Gastrocnemius medialis (tissue), 4 donors: ENCODE measurements around the gene MOB3B.

Source experiments
- POLR2A ChIP-seq, 2 donors: fragments of 450-650 bp; IDR thresholded peaks; one replicate each; pipeline ENCODE4 v1.6.1; 2017; ENCODE audit warnings: antibody characterized with exemption in 2 of 2, mild to moderate bottlenecking in 2 of 2, moderate library complexity in 2 of 2
- TF ChIP-seq, protein P1 (sequence below), 5 experiments: fragments of 450-650 bp in 3 of 5; fragments of 200-600 bp in 2 of 5; sonication (generic) in 2 of 5; IDR thresholded peaks in 4 of 5; conservative IDR thresholded peaks in 1 of 5; 1 replicate in 4 of 5; 2 replicates in 1 of 5; pipeline ENCODE4 v1.5.1; 2016 to 2019; ENCODE audit warnings: antibody characterized with exemption in 5 of 5, mild to moderate bottlenecking in 3 of 5, moderate library complexity in 3 of 5

DNA sequence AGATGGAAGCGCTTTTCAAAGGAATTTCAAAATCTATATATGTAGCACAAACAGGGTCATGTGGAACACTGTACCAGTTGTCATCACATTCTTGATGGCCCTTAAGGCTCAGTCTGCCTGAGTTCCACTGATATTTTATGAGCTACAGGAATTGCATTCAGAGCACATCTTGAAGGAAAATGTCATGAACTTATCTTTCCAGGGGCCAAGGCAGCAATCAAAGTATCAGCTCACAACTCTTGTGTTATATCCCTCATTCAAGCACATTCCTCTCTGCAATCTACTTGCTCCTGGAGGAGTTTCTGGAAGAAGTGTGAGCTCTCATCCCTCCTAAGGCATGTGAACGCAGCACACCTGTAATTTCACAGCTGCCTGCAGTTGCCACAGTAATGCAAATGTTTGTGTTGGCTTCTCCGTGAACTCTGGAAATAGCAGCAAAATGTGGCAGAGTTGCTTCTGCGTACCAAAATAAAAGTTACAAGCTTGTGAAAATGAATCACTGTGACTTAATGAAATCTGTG, 143.0 kb downstream of the MOB3B start:
- no peak for TF ChIP-seq POLR2A (IDR thresholded peaks at IDR 0.05)
- TF ChIP-seq, protein P1, sequence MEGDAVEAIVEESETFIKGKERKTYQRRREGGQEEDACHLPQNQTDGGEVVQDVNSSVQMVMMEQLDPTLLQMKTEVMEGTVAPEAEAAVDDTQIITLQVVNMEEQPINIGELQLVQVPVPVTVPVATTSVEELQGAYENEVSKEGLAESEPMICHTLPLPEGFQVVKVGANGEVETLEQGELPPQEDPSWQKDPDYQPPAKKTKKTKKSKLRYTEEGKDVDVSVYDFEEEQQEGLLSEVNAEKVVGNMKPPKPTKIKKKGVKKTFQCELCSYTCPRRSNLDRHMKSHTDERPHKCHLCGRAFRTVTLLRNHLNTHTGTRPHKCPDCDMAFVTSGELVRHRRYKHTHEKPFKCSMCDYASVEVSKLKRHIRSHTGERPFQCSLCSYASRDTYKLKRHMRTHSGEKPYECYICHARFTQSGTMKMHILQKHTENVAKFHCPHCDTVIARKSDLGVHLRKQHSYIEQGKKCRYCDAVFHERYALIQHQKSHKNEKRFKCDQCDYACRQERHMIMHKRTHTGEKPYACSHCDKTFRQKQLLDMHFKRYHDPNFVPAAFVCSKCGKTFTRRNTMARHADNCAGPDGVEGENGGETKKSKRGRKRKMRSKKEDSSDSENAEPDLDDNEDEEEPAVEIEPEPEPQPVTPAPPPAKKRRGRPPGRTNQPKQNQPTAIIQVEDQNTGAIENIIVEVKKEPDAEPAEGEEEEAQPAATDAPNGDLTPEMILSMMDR (IDR thresholded peaks at IDR 0.05 in 4 of 5, conservative IDR thresholded peaks at IDR 0.05 in 1 of 5): no peak
